HepG2 (cell line): ENCODE data around the gene RNF126. TPM values are rescaled to one million over a fixed set of nuclear protein-coding genes. Genes with fewer than 3 reads are reported as not detected.

ENCODE experiments used
- ARHGAP35 ChIP-seq: sonication (generic); formaldehyde crosslinking; IDR thresholded peaks from 2 replicates; pipeline ENCODE4 v1.9.0; 2022; ENCODE audit warnings: mild to moderate bottlenecking, inconsistent platforms, moderate library complexity, missing genetic modification reagents, borderline replicate concordance
- BCL6 ChIP-seq: IDR thresholded peaks from 2 replicates; pipeline ENCODE4 v1.6.1; 2016; ENCODE audit warnings: missing genetic modification reagents, missing compliant biosample characterization
- CBFB ChIP-seq: sonication (generic); formaldehyde crosslinking; IDR thresholded peaks from 2 replicates; pipeline ENCODE4 v1.4.0; 2020; ENCODE audit warnings: missing genetic modification reagents
- CCDC6 ChIP-seq: sonication (generic); formaldehyde crosslinking; IDR thresholded peaks from 2 replicates; pipeline ENCODE4 v1.8.1; 2022; ENCODE audit warnings: mild to moderate bottlenecking, missing genetic modification reagents, moderate library complexity
- CEBPG ChIP-seq: IDR thresholded peaks from 2 replicates; pipeline ENCODE4 v1.6.1; 2016
- ELF4 ChIP-seq: sonication (generic); formaldehyde crosslinking; IDR thresholded peaks from 2 replicates; pipeline ENCODE4 v1.5.0; 2020; ENCODE audit warnings: missing genetic modification reagents, mild to moderate bottlenecking, moderate library complexity, borderline replicate concordance
- FOSL2 ChIP-seq: sonication (generic); formaldehyde crosslinking; IDR thresholded peaks from 2 replicates; pipeline ENCODE4 v1.4.0; 2020; ENCODE audit warnings: missing genetic modification reagents
- GATAD2A ChIP-seq: IDR thresholded peaks from 2 replicates; pipeline ENCODE4 v1.6.1; 2016
- HOXA5 ChIP-seq: sonication (generic); formaldehyde crosslinking; IDR thresholded peaks from 2 replicates; pipeline ENCODE4 v1.4.0; 2020; ENCODE audit warnings: missing genetic modification reagents
- KDM4B ChIP-seq: sonication (generic); formaldehyde crosslinking; IDR thresholded peaks from 2 replicates; pipeline ENCODE4 v1.4.0; 2020; ENCODE audit warnings: missing genetic modification reagents
- KLF12 ChIP-seq: sonication (generic); formaldehyde crosslinking; IDR thresholded peaks from 2 replicates; pipeline ENCODE4 v1.4.0; 2020; ENCODE audit warnings: missing genetic modification reagents, borderline replicate concordance
- MAX ChIP-seq: IDR thresholded peaks from 2 replicates; pipeline ENCODE4 v1.6.1; 2012; ENCODE audit warnings: inconsistent platforms
- PHF8 ChIP-seq: sonication (generic); formaldehyde crosslinking; IDR thresholded peaks from 2 replicates; pipeline ENCODE4 v1.5.0; 2020; ENCODE audit warnings: missing genetic modification reagents
- RBAK ChIP-seq: sonication (generic); formaldehyde crosslinking; IDR thresholded peaks from 2 replicates; pipeline ENCODE4 v1.5.1; 2020; ENCODE audit warnings: mild to moderate bottlenecking, missing genetic modification reagents
- RCOR2 ChIP-seq: IDR thresholded peaks from 2 replicates; pipeline ENCODE4 v1.6.1; 2016; ENCODE audit warnings: missing biosample characterization, missing genetic modification reagents
- RFX5 ChIP-seq: IDR thresholded peaks from 2 replicates; pipeline ENCODE4 v1.6.1; 2011; ENCODE audit warnings: low read depth, low read length, improper control_type of control experiment
- SKI ChIP-seq: fragments of 450-650 bp; IDR thresholded peaks from one replicate; pipeline ENCODE4 v1.6.1; 2018; ENCODE audit warnings: mild to moderate bottlenecking; ENCODE audit not compliant: partially characterized antibody
- TMF1 ChIP-seq: sonication (generic); formaldehyde crosslinking; IDR thresholded peaks from 2 replicates; pipeline ENCODE4 v1.8.1; 2022; ENCODE audit warnings: low read depth, missing genetic modification reagents
- ZNF44 ChIP-seq: sonication (generic); formaldehyde crosslinking; IDR thresholded peaks from 2 replicates; pipeline ENCODE4 v1.5.1; 2020; ENCODE audit warnings: mild to moderate bottlenecking, missing genetic modification reagents
- ZNF501 ChIP-seq: sonication (generic); formaldehyde crosslinking; IDR thresholded peaks from 2 replicates; pipeline ENCODE4 v1.5.1; 2020; ENCODE audit warnings: mild to moderate bottlenecking, moderate library complexity, missing genetic modification reagents
- ZNF740 ChIP-seq: sonication (generic); formaldehyde crosslinking; IDR thresholded peaks from 2 replicates; pipeline ENCODE4 v1.4.0; 2020; ENCODE audit warnings: missing genetic modification reagents
- ZNF766 ChIP-seq: sonication (generic); formaldehyde crosslinking; IDR thresholded peaks from 2 replicates; pipeline ENCODE4 v1.5.0; 2020; ENCODE audit warnings: missing genetic modification reagents, borderline replicate concordance
- ZNF773 ChIP-seq: sonication (generic); formaldehyde crosslinking; IDR thresholded peaks from 2 replicates; pipeline ENCODE4 v1.4.0; 2020; ENCODE audit warnings: missing genetic modification reagents, borderline replicate concordance
- polyA plus RNA-seq, 8 experiments: library from polyadenylated mRNA; depleted of rRNA in 3 of 8; stranded (reverse) in 7 of 8; unstranded in 1 of 8; fragments of >200 nt; fragmentation: Illumina TruSeq in 4 of 8; extraction: Trizol in 4 of 8; gene quantifications; 2 replicates each; pipeline versions ENCODE4 v1.2.1 to v1.2.3, GENCODE V29; 2011 to 2016; ENCODE audit warnings: low read depth in 4 of 8, missing spikeins in 1 of 8, mixed read lengths in 1 of 8; ENCODE audit not compliant: insufficient read depth in 1 of 8
- total RNA-seq, 5 experiments: library from RNA; depleted of rRNA; stranded (reverse); fragments of >200 nt; fragmentation: Illumina TruSeq; extraction: Trizol; gene quantifications; 2 replicates each; pipeline ENCODE4 v1.2.3, GENCODE V29; 2016; ENCODE audit warnings: low read depth in 1 of 5
- TF ChIP-seq, protein P1 (sequence below): IDR thresholded peaks from 2 replicates; pipeline ENCODE4 v1.4.0; 2020; ENCODE audit warnings: mild to moderate bottlenecking, missing genetic modification reagents
- TF ChIP-seq, protein P2 (sequence below): sonication (generic); formaldehyde crosslinking; IDR thresholded peaks from 2 replicates; pipeline ENCODE4 v1.4.0; 2020; ENCODE audit warnings: missing genetic modification reagents

Gene RNF126
- total and polyA plus RNA-seq, 2 of the 13 experiments (the other 11 are each of a cell fraction or from before 2014, with no cell fraction given): 23.2 to 34.0 TPM

GRCh38 chr19:664913-665443, 2.0 kb upstream of the RNF126 start (continued):
- TF ChIP-seq MAX (peak; percentile 95), ELF4 (no peak), ZNF773 (no peak), CCDC6 (peak; percentile 58; the same call in 1 of the 2 replicates), HOXA5 (CRISPR knock-in tag) (no peak), FOSL2 (peak; percentile 44), ZNF766 (CRISPR knock-in tag) (peak; percentile 55; the same call in 1 of the 2 replicates), CEBPG (CRISPR knock-in tag) (no peak), BCL6 (CRISPR knock-in tag) (peak; percentile 52), ZNF501 (CRISPR knock-in tag) (peak; percentile 87), SKI (no peak), ZNF740 (CRISPR knock-in tag) (peak; percentile 72; the same call in 1 of the 2 replicates), RBAK (no peak), CBFB (peak; percentile 85), GATAD2A (peak; percentile 46; the same call in 1 of the 2 replicates), RFX5 (no peak), RCOR2 (CRISPR knock-in tag) (no peak), ZNF44 (CRISPR knock-in tag) (no peak), KLF12 (peak; percentile 60; the same call in 1 of the 2 replicates), ARHGAP35 (CRISPR knock-in tag) (peak; percentile 88; the same call in 1 of the 2 replicates), TMF1 (peak; percentile 53; the same call in 1 of the 2 replicates), KDM4B (CRISPR knock-in tag) (peak; percentile 66; the same call in 1 of the 2 replicates), PHF8 (peak; percentile 54; the same call in 1 of the 2 replicates)
- TF ChIP-seq, protein P1, sequence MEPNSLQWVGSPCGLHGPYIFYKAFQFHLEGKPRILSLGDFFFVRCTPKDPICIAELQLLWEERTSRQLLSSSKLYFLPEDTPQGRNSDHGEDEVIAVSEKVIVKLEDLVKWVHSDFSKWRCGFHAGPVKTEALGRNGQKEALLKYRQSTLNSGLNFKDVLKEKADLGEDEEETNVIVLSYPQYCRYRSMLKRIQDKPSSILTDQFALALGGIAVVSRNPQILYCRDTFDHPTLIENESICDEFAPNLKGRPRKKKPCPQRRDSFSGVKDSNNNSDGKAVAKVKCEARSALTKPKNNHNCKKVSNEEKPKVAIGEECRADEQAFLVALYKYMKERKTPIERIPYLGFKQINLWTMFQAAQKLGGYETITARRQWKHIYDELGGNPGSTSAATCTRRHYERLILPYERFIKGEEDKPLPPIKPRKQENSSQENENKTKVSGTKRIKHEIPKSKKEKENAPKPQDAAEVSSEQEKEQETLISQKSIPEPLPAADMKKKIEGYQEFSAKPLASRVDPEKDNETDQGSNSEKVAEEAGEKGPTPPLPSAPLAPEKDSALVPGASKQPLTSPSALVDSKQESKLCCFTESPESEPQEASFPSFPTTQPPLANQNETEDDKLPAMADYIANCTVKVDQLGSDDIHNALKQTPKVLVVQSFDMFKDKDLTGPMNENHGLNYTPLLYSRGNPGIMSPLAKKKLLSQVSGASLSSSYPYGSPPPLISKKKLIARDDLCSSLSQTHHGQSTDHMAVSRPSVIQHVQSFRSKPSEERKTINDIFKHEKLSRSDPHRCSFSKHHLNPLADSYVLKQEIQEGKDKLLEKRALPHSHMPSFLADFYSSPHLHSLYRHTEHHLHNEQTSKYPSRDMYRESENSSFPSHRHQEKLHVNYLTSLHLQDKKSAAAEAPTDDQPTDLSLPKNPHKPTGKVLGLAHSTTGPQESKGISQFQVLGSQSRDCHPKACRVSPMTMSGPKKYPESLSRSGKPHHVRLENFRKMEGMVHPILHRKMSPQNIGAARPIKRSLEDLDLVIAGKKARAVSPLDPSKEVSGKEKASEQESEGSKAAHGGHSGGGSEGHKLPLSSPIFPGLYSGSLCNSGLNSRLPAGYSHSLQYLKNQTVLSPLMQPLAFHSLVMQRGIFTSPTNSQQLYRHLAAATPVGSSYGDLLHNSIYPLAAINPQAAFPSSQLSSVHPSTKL (CRISPR knock-in tag): peak; percentile 32; the same call in 1 of the 2 replicates
- TF ChIP-seq, protein P2, sequence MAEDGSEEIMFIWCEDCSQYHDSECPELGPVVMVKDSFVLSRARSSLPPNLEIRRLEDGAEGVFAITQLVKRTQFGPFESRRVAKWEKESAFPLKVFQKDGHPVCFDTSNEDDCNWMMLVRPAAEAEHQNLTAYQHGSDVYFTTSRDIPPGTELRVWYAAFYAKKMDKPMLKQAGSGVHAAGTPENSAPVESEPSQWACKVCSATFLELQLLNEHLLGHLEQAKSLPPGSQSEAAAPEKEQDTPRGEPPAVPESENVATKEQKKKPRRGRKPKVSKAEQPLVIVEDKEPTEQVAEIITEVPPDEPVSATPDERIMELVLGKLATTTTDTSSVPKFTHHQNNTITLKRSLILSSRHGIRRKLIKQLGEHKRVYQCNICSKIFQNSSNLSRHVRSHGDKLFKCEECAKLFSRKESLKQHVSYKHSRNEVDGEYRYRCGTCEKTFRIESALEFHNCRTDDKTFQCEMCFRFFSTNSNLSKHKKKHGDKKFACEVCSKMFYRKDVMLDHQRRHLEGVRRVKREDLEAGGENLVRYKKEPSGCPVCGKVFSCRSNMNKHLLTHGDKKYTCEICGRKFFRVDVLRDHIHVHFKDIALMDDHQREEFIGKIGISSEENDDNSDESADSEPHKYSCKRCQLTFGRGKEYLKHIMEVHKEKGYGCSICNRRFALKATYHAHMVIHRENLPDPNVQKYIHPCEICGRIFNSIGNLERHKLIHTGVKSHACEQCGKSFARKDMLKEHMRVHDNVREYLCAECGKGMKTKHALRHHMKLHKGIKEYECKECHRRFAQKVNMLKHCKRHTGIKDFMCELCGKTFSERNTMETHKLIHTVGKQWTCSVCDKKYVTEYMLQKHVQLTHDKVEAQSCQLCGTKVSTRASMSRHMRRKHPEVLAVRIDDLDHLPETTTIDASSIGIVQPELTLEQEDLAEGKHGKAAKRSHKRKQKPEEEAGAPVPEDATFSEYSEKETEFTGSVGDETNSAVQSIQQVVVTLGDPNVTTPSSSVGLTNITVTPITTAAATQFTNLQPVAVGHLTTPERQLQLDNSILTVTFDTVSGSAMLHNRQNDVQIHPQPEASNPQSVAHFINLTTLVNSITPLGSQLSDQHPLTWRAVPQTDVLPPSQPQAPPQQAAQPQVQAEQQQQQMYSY (CRISPR knock-in tag): no peak
